SIG-M5 (cell line): Measurements from ENCODE around the gene FARSA.
"Not testable (repeated sequence)": the region's sequence is repeated elsewhere in the genome, so short reads cannot be mapped to it uniquely, and the experiment has no call there.

Experiments
- DNase-seq: peaks from one replicate; lab custom pipeline; 2025; lab: John Stamatoyannopoulos, UW

FARSA gene

DNA sequence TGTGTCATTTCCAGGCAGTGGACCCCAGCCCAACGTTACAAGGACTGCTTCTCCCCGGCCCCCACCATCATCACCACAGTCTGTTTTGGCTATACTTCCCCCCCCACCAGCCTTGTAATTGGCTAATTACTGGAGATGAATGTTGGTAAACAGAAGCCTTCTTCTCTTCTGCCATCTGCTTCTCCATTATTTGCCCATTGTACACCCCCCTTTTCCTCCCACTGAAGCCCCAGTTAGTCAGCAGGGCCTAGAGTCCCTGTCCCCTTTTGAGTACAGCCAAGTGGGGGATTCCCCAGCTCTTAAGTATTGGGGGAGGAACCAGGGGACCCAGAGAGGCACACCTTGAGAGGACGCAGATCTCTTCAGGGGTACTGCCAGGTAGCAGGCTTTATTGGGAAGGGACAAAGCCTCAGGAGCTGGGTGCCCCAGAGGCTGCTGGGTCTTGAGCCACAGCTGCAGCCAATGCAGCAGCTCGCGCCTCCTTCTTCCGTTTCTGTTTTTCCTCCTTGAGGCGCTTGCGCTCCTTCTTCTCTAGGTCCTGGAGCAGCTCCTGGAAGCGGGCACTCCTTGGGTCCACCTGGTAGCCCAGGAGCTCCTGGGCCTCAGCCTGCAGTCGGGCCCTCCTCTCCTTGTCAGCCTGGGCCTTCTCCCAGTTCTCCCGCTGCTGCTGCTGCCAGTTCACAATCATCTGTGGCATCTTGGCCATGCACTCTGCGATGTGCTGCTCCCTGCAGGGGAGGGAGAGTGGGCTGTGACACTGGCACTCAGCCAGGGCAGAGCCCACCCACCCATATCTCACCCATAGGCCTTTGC, 20.5 kb upstream of the FARSA start:
- DNase-seq = no peak

DNA sequence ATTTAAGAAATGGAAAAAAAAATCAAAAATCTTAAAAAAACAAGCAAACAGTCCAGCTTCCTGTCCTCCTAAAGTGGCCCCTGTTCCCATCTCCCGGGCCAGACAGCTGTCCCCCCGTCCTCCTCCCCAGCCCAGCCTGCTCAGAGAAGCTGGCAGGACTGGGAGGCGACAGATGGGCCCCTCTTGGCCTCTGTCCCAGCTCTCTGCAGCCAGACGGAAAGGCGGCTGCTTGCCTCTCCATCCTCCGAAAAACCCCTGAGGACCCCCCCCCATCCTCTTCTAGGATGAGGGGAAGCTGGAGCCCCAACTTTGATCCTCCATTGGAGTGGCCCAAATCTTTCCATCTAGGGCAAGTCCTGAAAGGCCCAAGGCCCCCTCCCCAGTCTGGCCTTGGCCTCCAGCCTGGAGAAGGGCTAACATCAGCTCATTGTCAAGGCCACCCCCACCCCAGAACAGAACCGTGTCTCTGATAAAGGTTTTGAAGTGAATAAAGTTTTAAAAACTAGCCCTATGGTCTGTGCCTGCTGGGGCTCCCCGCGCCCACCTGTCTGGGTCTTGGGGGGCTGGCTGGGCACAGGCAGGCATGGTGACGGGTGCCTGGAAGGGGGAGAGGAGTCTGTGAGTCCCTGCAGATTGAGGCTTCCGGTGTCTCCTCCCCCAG, 19.8 kb upstream of the FARSA start:
- DNase-seq = no peak

DNA sequence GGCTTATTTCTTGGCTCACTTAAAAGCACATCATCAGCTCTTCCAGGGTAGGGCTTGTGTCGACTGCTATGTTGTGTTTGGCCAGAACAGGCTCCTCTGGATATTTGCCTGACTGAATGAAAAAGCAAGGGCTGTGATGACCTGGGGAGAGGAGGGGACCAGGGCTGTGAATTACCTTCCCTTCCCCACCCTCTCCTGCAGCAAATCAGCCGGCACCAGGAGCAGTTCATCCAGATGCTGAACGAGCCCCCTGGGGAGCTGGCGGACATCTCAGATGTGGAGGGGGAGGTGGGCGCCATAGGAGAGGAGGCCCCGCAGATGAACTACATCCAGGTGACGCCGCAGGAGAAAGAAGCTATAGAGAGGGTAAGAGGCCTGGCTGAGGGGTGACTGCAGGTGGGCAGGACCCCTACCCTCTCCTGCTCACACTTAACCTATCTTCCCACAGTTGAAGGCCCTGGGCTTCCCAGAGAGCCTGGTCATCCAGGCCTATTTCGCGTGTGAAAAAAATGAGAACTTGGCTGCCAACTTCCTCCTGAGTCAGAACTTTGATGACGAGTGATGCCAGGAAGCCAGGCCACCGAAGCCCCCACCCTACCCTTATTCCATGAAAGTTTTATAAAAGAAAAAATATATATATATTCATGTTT, 19.1 kb upstream of the FARSA start:
- DNase-seq = no peak

DNA sequence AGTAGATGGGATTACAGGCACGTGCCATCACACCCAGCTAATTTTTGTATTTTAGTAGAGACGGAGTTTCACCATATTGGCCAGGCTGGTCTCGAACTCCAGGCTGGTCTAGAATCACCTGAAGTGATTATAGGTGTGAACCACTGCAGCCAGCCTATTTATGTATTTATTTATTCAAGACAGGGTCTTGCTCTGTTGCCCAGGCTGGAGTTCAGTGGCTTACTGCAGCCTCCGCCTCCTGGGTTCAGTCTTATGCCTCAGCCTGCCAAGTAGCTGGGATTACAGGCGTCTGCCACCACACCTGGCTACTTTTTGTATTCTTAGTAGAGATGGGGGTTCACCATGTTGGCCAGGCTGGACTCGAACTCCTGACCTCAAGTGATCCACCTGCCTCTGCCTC, 18.5 kb upstream of the FARSA start:
- not testable (repeated sequence) for DNase-seq

DNA sequence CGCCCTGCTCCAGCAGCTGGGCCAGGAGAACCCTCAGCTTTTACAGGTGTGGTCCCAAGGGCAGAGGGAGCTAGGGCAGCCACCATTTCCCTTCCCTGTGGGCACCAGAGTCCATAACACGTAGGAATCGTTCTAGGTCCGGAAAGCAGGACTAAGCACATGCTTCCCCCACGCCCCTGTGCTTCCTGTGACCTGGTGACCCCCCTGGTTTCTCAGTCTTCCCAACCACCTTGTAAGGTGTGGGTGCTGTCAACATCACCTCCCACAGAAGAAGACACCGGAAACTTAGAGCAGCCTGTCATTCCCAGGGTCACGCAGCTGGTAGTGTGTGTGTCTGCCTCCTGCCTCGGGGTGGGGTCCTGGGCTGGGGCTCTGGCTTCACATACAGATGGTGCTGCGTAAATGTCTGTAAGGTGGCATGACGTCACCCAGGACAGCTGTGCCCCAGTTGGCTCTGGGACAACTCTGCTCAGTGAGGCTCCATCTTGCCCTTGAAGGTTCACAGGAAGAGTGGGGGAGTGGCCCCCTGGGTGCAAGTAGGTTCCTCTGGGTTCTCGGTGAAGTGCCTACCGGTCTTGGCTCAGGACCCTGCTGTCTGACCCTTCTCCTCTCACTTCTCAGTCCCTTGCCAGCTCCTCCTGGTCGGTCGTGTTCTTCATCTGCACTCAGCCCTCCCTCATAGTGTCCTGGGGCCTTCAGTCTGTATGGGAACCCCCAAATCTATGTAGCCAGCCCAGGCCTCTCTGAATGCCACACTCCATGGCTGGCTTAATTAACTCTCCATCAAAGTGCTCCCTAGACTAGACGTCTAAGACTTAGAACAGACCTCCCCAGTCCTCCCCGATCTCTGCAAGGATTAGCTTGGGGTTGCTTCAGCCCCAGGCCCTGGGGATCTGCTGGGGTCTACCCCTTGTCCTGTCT, 16.1 kb upstream of the FARSA start:
- no peak for DNase-seq

DNA sequence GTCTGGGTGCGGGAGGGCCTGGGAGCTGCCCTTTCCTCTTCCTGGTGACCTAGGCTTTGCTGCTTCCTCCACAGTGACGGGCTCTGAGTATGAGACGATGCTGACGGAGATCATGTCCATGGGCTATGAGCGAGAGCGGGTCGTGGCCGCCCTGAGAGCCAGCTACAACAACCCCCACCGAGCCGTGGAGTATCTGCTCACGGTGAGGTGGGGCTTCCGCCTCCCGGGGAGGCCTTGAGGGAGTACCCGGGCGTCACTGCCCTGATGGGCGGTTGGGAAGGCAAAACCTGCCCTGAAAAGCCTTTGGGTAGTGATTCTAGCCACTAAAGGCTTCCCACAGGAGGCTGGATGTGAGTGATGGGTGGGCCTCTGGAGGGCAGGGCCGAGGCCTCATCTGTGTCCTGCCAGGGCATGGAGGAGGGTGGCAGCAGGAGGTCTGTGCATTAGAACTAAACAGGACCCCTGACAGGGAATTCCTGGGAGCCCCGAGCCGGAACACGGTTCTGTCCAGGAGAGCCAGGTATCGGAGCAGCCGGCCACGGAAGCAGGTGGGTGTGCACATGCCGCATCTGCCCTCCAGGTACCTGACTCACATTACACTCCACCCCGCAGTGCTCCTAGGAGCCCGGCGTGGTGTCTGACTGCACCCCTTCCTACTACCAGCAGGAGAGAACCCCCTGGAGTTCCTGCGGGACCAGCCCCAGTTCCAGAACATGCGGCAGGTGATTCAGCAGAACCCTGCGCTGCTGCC, 15.3 kb upstream of the FARSA start:
- DNase-seq = no peak

DNA sequence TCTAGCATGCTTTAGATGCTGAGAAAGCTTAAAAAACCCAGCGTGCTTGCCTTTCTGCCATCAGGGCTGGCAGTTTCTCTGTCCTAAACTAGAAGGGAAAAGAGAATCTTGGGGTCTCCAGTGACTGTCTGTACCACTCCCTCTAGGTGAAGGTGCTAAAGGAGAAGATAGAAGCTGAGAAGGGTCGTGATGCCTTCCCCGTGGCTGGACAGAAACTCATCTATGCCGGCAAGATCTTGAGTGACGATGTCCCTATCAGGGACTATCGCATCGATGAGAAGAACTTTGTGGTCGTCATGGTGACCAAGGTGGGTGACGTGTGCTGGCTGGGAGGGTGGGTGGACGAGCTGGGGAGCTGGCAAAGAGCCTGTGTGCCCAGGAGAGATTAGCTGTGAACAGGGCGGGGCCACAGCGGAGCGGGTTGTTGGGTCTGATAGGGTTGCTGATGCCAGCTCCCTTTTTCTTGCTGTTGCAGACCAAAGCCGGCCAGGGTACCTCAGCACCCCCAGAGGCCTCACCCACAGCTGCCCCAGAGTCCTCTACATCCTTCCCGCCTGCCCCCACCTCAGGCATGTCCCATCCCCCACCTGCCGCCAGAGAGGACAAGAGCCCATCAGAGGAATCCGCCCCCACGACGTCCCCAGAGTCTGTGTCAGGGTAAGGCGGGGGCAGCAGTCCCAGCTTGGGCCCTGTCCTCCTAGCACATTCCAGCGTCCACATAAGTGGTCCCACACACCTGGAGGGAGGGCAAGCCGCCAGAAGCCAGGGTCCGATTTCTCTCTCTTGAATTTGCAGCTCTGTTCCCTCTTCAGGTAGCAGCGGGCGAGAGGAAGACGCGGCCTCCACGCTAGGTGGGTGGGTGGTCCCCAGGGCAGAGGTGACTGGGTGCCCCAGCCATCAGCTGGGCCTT, 14.4 kb upstream of the FARSA start:
- no peak for DNase-seq

DNA sequence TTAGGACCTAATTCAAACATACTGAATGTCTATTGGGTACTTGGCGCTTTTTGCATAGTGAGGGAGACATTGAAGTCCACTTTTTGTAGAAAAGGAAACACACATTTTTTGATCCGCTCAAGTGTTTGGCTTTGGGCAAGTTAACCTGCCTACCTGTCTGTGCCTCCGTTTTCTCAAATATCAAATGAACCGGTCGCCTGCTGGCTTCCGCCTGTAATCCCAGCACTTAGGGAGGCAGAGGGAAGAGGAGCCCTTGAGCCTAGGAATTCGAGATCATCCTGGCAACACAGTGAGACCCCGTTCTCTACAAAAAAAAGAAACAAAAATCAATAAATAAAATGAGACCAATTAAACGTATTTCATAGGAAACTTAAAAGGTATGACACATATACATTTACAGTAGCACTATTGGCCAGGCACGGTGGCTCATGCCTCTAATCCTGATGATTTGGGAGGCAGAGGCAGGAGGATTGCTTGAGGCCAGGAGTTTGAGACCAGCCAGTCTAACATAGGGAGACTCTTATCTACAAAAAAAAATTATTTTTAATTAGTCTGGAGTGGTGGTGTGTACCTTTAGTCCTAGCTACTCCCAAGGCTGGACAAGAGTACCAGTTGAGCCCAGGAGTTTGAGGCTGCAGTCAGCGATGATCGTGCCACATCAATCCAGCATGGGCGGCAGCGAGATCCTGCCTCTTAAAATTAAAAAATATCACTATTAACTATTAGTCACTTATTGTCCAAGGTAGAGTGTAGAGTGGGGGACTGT, 13.4 kb upstream of the FARSA start:
- no peak for DNase-seq

DNA sequence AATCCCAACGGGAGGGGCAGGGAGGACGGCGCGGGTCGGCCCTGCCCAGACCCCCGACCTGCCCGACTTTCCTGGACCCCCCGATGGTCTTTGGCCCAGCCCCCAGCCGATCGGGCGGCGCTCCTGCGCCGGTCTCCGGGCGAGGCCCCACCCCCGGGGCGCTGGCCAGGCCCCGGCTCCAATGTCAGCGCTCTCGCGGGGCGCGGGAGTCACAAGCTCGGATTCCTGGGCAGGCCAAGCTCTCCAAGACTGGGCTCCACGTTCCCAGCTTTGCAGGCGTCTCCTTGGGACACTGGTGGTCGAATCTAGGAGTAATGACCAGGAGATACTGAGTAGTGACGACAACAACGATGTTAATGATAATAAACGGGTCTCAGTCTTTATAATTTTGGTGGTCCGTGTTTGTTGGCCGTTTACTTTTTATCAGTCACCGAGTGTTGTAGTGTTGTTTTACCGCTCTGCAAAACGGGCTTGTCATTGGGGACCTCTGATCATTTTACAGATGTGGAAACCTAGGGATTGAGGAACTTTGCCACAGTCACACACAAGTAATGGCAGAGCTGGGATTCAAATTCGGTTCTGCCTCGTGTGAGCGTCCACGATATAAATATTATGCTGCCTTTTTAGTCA, 12.7 kb upstream of the FARSA start:
- DNase-seq = no peak

DNA sequence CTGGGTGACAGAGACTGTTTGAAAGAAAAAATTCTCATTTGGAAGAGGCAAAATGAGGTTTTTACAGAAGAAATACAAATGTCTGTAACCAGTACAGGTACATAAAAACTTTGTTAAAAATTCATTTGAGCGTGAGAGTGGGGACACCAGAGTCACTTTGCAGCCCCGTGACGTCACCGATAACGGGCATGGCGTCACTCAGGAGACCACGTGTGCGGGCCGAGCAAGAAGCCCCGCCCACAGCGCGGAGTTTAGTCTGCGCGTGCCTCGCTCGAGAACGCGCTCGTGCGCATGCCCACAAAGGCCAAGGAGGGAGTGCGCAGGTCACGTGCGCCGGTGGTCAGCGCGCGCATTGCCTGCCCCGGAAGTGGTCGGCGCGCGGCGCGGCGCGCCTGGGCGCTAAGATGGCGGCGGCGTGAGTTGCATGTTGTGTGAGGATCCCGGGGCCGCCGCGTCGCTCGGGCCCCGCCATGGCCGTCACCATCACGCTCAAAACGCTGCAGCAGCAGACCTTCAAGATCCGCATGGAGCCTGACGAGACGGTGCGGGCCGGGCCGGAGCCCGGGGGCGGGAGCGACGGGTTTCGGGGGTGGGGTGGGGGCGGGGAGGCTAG, 12.1 kb upstream of the FARSA start, which contains the start of gene RAD23A:
Gene RAD23A, plus strand, starts transcription at position 384 of the 613 bp plus-strand sequence. Its CDS starts 87 bp downstream, at position 471.
- peak; percentile 54 for DNase-seq

DNA sequence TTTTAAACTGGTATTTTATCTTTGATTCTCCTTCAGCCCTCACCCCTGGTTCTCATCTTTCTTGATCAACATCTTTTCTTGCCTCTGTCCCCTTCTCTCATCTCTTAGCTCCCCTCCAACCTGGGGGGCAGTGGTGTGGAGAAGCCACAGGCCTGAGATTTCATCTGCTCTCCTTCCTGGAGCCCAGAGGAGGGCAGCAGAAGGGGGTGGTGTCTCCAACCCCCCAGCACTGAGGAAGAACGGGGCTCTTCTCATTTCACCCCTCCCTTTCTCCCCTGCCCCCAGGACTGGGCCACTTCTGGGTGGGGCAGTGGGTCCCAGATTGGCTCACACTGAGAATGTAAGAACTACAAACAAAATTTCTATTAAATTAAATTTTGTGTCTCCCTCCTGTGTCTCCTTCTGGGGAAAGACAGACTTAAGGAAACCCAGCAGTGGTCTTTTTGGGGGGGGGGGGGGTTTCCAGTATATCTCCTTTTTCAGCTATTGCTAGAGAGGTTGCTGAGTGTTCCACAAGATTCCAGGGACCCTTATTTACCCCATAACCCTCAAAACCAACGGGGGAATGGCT, 10.7 kb upstream of the FARSA start:
- DNase-seq = no peak

DNA sequence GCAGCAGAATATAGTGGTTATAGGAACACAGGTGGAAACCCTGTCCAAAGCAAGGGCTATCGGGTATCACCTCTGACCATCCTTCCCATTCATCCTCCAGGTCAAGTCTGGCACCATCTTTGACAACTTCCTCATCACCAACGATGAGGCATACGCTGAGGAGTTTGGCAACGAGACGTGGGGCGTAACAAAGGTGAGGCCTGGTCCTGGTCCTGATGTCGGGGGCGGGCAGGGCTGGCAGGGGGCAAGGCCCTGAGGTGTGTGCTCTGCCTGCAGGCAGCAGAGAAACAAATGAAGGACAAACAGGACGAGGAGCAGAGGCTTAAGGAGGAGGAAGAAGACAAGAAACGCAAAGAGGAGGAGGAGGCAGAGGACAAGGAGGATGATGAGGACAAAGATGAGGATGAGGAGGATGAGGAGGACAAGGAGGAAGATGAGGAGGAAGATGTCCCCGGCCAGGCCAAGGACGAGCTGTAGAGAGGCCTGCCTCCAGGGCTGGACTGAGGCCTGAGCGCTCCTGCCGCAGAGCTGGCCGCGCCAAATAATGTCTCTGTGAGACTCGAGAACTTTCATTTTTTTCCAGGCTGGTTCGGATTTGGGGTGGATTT, 10.0 kb upstream of the FARSA start:
- DNase-seq = no peak

DNA sequence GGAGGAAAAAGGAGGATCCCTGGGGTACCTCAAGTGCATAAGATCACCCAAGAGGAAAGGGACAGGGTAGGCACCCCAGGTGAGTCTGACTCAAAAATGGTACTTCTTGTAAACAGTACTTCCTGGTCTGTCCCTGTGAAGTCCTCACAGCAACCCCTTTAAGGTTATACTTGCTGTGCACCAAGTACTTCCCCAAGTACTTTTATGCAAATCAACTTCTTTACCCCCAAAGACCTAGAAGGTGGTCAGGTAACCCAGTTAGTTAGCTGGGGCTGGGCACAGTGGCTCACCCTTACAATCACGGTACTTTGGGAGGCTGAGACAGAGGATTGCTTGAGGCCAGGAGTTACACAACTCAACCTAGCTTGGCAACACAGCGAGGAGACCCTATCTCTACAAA, 7.4 kb upstream of the FARSA start:
- no peak for DNase-seq

DNA sequence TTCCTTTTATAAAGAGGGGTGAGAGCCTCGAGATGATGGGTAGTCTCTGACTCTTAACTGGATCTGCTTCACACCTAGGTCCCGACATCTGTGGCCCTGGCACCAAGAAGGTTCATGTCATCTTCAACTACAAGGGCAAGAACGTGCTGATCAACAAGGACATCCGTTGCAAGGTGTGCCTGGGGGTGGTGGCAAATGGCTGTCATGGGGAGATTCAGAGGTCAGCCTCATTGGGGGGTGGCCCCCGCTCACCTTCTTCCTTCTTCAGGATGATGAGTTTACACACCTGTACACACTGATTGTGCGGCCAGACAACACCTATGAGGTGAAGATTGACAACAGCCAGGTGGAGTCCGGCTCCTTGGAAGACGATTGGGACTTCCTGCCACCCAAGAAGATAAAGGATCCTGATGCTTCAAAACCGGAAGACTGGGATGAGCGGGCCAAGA, 6.5 kb upstream of the FARSA start:
- no peak for DNase-seq

DNA sequence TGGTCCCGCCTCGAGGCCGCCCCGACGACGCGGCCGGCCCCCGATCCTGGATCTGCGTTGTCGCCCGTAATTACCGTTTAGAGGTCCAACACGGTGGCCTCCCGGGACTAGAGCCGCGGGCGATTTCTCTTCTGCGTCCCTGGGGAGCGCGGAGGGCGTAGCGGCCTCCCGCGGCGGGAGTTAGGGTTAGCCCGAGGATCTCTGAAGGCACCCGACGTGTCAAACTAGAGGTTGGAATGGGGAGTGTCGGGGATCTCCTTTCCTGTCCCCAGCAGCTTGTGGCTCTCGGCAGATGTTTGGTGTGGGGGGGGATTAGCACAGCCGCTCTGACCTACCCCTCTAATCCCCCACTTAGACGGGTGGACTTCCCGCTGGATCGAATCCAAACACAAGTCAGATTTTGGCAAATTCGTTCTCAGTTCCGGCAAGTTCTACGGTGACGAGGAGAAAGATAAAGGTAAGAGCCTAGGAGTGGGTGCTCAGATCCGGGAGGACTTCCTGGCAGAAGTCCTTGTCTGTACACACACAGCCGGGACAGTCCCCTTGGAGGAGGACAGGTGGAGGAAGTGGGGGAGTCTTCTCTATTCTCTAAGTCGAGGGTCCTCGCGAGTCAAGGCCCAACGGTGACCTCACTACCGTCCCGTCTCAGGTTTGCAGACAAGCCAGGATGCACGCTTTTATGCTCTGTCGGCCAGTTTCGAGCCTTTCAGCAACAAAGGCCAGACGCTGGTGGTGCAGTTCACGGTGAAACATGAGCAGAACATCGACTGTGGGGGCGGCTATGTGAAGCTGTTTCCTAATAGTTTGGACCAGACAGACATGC, 5.5 kb upstream of the FARSA start:
- DNase-seq = no peak

DNA sequence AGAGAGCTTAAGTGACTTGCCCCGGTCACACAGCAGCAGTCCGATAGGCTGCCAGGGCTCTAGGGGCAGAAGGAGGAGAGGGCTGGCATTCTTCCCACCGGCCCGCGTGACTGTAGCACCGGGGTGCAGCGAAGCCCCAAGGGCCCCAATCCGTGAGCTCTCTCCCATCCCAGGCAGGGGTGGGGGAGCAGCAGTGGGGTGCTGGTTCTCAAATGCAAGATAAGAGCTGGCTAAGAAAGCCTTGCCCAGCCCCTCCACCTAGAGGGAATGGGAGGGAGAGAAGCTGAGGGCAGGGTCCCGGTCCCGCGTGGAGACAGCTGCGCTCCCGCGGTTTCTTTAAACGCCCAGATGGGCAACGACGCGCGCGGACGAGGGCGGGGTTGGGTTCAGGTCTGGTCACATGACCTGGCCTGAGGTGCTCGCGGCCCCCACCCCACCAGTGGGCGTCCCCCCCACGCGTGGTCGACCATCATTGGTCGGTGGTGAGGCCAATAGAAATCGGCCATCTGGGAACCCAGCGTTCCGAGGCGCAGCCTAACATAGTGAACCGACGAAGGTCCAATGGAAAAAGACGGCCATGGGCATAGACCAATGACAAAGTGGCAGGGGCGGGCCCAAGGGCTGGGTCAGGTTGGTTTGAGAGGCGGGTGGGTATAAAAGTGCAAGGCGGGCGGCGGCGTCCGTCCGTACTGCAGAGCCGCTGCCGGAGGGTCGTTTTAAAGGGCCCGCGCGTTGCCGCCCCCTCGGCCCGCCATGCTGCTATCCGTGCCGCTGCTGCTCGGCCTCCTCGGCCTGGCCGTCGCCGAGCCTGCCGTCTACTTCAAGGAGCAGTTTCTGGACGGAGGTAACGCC, 4.6 kb upstream of the FARSA start, which contains the start of gene CALR:
Gene CALR, plus strand, starts transcription at position 683 of the 852 bp plus-strand sequence. Its CDS starts 71 bp downstream, at position 754.
- peak; percentile 91 for DNase-seq
